ENCODE measurements around the gene COL5A1. TPM values are rescaled to one million over a fixed set of nuclear protein-coding genes. Genes with fewer than 3 reads are reported as not detected.

The COL5A1 gene
- total RNA-seq, 1 donor from 2014 or later, result 6.1 TPM

- Mint-ChIP-seq H3K27me3 (ENCODE audit: insufficient read depth, low read depth) (peaks cover 5% of the 10 kb centered on the region), H3K36me3 (no peaks in the 10 kb centered on the region), H3K9me3 (no peaks in the 10 kb centered on the region), H3K4me3 (no peak overlapping the region), H3K4me1 (peaks cover 15% of the 10 kb centered on the region), H3K27ac (no peak overlapping the region)
- Histone ChIP-seq H3K9ac (no peak overlapping the region), H3K36me3 (no peaks in the 10 kb centered on the region), H3K4me2 (no peak overlapping the region), H3K9me3 (ENCODE audit: low read depth) (no peaks in the 10 kb centered on the region), H3K27ac (no peak overlapping the region), H3K4me1 (no peaks in the 10 kb centered on the region), H3F3A (ENCODE audit: low read depth) (no peaks in the 10 kb centered on the region), H3K27me3 (no peaks in the 10 kb centered on the region), H3K4me3 (no peak overlapping the region), H2AFZ (replicated peaks) (no peak overlapping the region), H3K79me2 (ENCODE audit: low read depth) (no peaks in the 10 kb centered on the region), H4K20me1 (ENCODE audit: low read depth) (no peaks in the 10 kb centered on the region)
- no peak for TF ChIP-seq EZH2 (IDR thresholded peaks at IDR 0.05)
- no peak for TF ChIP-seq CTCF (IDR thresholded peaks at IDR 0.05)
- no peak for TF ChIP-seq EZH2phosphoT487 (IDR thresholded peaks at IDR 0.05)
- DNase-seq (ENCODE audit: low spot score), result no peak
Measured at GRCh38 chr9:134791009-134791408, 149.4 kb downstream of the COL5A1 start.

GRCh38 chr9:134792627-134793026 is 151.0 kb downstream of the COL5A1 start:
- no peaks in the 10 kb centered on the region for H4K20me1 ChIP-seq (ENCODE audit: low read depth)
- H2AFZ ChIP-seq (replicated peaks), result no peak overlapping the region
- no peaks in the 10 kb centered on the region for H3K79me2 ChIP-seq (ENCODE audit: low read depth)
- H3K4me2 ChIP-seq, result no peak overlapping the region
- no peak overlapping the region for H3K27ac ChIP-seq
- no peak overlapping the region for H3K9ac ChIP-seq
- no peaks in the 10 kb centered on the region for H3K27me3 ChIP-seq
- no peak overlapping the region for H3K4me3 Mint-ChIP-seq
- H3K9me3 Mint-ChIP-seq, result no peaks in the 10 kb centered on the region
- no peak overlapping the region for H3K4me3 ChIP-seq
- no peaks in the 10 kb centered on the region for H3K4me1 ChIP-seq
- H3K27me3 Mint-ChIP-seq (ENCODE audit: insufficient read depth, low read depth), result peaks cover 7% of the 10 kb centered on the region
- no peaks in the 10 kb centered on the region for H3K36me3 Mint-ChIP-seq
- no peaks in the 10 kb centered on the region for H3K9me3 ChIP-seq (ENCODE audit: low read depth)
- H3K36me3 ChIP-seq, result no peaks in the 10 kb centered on the region
- H3F3A ChIP-seq (ENCODE audit: low read depth), result no peaks in the 10 kb centered on the region
- H3K27ac Mint-ChIP-seq, result no peak overlapping the region
- no peak for TF ChIP-seq EZH2phosphoT487 (IDR thresholded peaks at IDR 0.05)
- no peak for TF ChIP-seq CTCF (IDR thresholded peaks at IDR 0.05)
- TF ChIP-seq EZH2 (IDR thresholded peaks at IDR 0.05), result no peak
- H3K4me1 Mint-ChIP-seq, result peaks cover 15% of the 10 kb centered on the region
- no peak for DNase-seq (ENCODE audit: low spot score)

- no peaks in the 10 kb centered on the region for H3F3A ChIP-seq (ENCODE audit: low read depth)
- no peak for DNase-seq (ENCODE audit: low spot score)
- H3K27me3 Mint-ChIP-seq (ENCODE audit: insufficient read depth, low read depth), result peaks cover 7% of the 10 kb centered on the region
- no peak overlapping the region for H3K27ac Mint-ChIP-seq
- TF ChIP-seq EZH2phosphoT487 (IDR thresholded peaks at IDR 0.05), result no peak
- TF ChIP-seq CTCF (IDR thresholded peaks at IDR 0.05), result no peak
- no peak for TF ChIP-seq EZH2 (IDR thresholded peaks at IDR 0.05)
- H2AFZ ChIP-seq (replicated peaks), result no peak overlapping the region
- no peaks in the 10 kb centered on the region for H3K79me2 ChIP-seq (ENCODE audit: low read depth)
- H3K27me3 ChIP-seq, result no peaks in the 10 kb centered on the region
- no peaks in the 10 kb centered on the region for H3K4me1 ChIP-seq
- no peak overlapping the region for H3K9ac ChIP-seq
- H3K4me2 ChIP-seq, result no peak overlapping the region
- H3K9me3 Mint-ChIP-seq, result no peaks in the 10 kb centered on the region
- H3K36me3 ChIP-seq, result no peaks in the 10 kb centered on the region
- no peaks in the 10 kb centered on the region for H3K36me3 Mint-ChIP-seq
- no peak overlapping the region for H3K27ac ChIP-seq
- H3K4me1 Mint-ChIP-seq, result peaks cover 15% of the 10 kb centered on the region
- no peaks in the 10 kb centered on the region for H3K9me3 ChIP-seq (ENCODE audit: low read depth)
- H3K4me3 Mint-ChIP-seq, result no peak overlapping the region
- H3K4me3 ChIP-seq, result no peak overlapping the region
- no peaks in the 10 kb centered on the region for H4K20me1 ChIP-seq (ENCODE audit: low read depth)
Measured at GRCh38 chr9:134793288-134794188, 151.9 kb downstream of the COL5A1 start.
